ENCODE measurements around the gene TRIM27.

Gene TRIM27

DNA sequence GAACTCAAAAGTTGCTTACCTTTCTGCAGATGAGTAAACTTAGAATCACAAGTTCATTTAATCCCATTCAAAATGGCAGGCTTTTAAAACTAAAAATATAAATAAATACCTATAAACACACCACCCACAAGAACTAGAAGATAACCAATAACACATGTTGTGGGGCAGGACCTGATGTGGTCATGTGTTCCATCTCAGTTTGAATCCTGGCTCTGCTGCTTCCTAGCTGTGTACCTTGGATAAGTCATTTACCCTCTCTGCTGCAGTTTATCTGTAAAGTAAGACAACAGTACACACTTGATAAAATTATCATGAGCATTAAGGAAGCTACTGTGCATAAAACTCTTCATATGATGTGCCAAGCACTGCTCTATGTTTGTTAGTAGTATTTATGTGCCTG is 22.0 kb downstream of the TRIM27 start:
- TF ChIP-seq SPI1 (IDR thresholded peaks at IDR 0.05; ENCODE audit: borderline replicate concordance, low read depth), result no peak
- TF ChIP-seq GABPA (IDR thresholded peaks at IDR 0.05; ENCODE audit: low read depth), result no peak
- TF ChIP-seq, protein P1, sequence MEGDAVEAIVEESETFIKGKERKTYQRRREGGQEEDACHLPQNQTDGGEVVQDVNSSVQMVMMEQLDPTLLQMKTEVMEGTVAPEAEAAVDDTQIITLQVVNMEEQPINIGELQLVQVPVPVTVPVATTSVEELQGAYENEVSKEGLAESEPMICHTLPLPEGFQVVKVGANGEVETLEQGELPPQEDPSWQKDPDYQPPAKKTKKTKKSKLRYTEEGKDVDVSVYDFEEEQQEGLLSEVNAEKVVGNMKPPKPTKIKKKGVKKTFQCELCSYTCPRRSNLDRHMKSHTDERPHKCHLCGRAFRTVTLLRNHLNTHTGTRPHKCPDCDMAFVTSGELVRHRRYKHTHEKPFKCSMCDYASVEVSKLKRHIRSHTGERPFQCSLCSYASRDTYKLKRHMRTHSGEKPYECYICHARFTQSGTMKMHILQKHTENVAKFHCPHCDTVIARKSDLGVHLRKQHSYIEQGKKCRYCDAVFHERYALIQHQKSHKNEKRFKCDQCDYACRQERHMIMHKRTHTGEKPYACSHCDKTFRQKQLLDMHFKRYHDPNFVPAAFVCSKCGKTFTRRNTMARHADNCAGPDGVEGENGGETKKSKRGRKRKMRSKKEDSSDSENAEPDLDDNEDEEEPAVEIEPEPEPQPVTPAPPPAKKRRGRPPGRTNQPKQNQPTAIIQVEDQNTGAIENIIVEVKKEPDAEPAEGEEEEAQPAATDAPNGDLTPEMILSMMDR (IDR thresholded peaks at IDR 0.05; ENCODE audit: insufficient read depth, low read length), result no peak
- TF ChIP-seq POLR2AphosphoS5 (IDR thresholded peaks at IDR 0.05; ENCODE audit: low read depth), result no peak
- TF ChIP-seq, protein P2, sequence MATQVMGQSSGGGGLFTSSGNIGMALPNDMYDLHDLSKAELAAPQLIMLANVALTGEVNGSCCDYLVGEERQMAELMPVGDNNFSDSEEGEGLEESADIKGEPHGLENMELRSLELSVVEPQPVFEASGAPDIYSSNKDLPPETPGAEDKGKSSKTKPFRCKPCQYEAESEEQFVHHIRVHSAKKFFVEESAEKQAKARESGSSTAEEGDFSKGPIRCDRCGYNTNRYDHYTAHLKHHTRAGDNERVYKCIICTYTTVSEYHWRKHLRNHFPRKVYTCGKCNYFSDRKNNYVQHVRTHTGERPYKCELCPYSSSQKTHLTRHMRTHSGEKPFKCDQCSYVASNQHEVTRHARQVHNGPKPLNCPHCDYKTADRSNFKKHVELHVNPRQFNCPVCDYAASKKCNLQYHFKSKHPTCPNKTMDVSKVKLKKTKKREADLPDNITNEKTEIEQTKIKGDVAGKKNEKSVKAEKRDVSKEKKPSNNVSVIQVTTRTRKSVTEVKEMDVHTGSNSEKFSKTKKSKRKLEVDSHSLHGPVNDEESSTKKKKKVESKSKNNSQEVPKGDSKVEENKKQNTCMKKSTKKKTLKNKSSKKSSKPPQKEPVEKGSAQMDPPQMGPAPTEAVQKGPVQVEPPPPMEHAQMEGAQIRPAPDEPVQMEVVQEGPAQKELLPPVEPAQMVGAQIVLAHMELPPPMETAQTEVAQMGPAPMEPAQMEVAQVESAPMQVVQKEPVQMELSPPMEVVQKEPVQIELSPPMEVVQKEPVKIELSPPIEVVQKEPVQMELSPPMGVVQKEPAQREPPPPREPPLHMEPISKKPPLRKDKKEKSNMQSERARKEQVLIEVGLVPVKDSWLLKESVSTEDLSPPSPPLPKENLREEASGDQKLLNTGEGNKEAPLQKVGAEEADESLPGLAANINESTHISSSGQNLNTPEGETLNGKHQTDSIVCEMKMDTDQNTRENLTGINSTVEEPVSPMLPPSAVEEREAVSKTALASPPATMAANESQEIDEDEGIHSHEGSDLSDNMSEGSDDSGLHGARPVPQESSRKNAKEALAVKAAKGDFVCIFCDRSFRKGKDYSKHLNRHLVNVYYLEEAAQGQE (IDR thresholded peaks at IDR 0.05; ENCODE audit: insufficient replicate concordance, low read depth), result no peak
- Histone ChIP-seq H3K27me3 (ENCODE audit: insufficient read depth, poor library complexity, severe bottlenecking) (no peaks in the 10 kb centered on the region), H3K4me3 (replicated peaks; ENCODE audit: insufficient read depth, low read length) (no peak overlapping the region), H3K27ac (replicated peaks) (no peak overlapping the region)
- DNase-seq (ENCODE audit: low read depth in 1 of 2, low spot score in 1 of 2), result no peak

- Histone ChIP-seq H3K27me3 (ENCODE audit: insufficient read depth, poor library complexity, severe bottlenecking) (no peaks in the 10 kb centered on the region), H3K4me3 (replicated peaks; ENCODE audit: insufficient read depth, low read length) (no peak overlapping the region), H3K27ac (replicated peaks) (no peak overlapping the region)
- no peak for TF ChIP-seq GABPA (IDR thresholded peaks at IDR 0.05; ENCODE audit: low read depth)
- no peak for TF ChIP-seq SPI1 (IDR thresholded peaks at IDR 0.05; ENCODE audit: borderline replicate concordance, low read depth)
- TF ChIP-seq, protein P1 (IDR thresholded peaks at IDR 0.05; ENCODE audit: insufficient read depth, low read length), result no peak
- TF ChIP-seq POLR2AphosphoS5 (IDR thresholded peaks at IDR 0.05; ENCODE audit: low read depth), result peak; percentile 19; the same call in 1 of the 2 replicates
- TF ChIP-seq, protein P2 (IDR thresholded peaks at IDR 0.05; ENCODE audit: insufficient replicate concordance, low read depth), result no peak
- no peak for DNase-seq (ENCODE audit: low read depth in 1 of 2, low spot score in 1 of 2)
These were observed 23.1 kb downstream of the TRIM27 start for GRCh38 chr6:28900577-28901256.

- Histone ChIP-seq H3K27ac (replicated peaks) (peak overlapping the region; percentile 67), H3K27me3 (ENCODE audit: insufficient read depth, poor library complexity, severe bottlenecking) (no peaks in the 10 kb centered on the region), H3K4me3 (replicated peaks; ENCODE audit: insufficient read depth, low read length) (no peak overlapping the region)
- TF ChIP-seq, protein P1 (IDR thresholded peaks at IDR 0.05; ENCODE audit: insufficient read depth, low read length), result no peak
- no peak for TF ChIP-seq POLR2AphosphoS5 (IDR thresholded peaks at IDR 0.05; ENCODE audit: low read depth)
- no peak for TF ChIP-seq GABPA (IDR thresholded peaks at IDR 0.05; ENCODE audit: low read depth)
- TF ChIP-seq SPI1 (IDR thresholded peaks at IDR 0.05; ENCODE audit: borderline replicate concordance, low read depth), result no peak
- TF ChIP-seq, protein P2 (IDR thresholded peaks at IDR 0.05; ENCODE audit: insufficient replicate concordance, low read depth), result no peak
- DNase-seq (ENCODE audit: low read depth in 1 of 2, low spot score in 1 of 2), result no peak
These were observed 25.1 kb downstream of the TRIM27 start for GRCh38 chr6:28898710-28898965.
